Fibroblast of the aortic adventitia (primary cell): ENCODE results near the gene MIEF1. TPM values are rescaled to one million over a fixed set of nuclear protein-coding genes. Genes with fewer than 3 reads are reported as not detected.

Experiments used
- DNase-seq: peaks from one replicate; pipeline ENCODE4 v3.0.0-alpha.2; 2010; ENCODE audit warnings: low read depth
- H3K4me3 ChIP-seq: 2 replicates; pipeline ENCODE4 v1.5.1; 2011; ENCODE audit warnings: low read depth, mild to moderate bottlenecking, control low read depth, low read length, moderate library complexity
- CTCF ChIP-seq: IDR thresholded peaks from 2 replicates; pipeline ENCODE4 v1.5.1; 2011; ENCODE audit warnings: mild to moderate bottlenecking, low read length, control low read depth, inconsistent platforms; ENCODE audit not compliant: insufficient read depth
- total RNA-seq: library from RNA; depleted of rRNA; stranded (reverse); fragments of >200 nt; gene quantifications from 2 replicates; pipeline ENCODE4 v1.2.3, GENCODE V29; 2012; ENCODE audit warnings: low replicate concordance

MIEF1 gene
- total RNA-seq, 1 donor, result 27.7 TPM

GRCh38 chr22:39475337-39475736, 26.8 kb upstream of the MIEF1 start:
- no peak overlapping the region for H3K4me3 ChIP-seq
- DNase-seq, result no peak
- no peak for TF ChIP-seq CTCF

GRCh38 chr22:39475902-39476301, 26.2 kb upstream of the MIEF1 start:
- no peak for DNase-seq
- H3K4me3 ChIP-seq, result no peak overlapping the region
- no peak for TF ChIP-seq CTCF

GRCh38 chr22:39476664-39477063, 25.4 kb upstream of the MIEF1 start:
- H3K4me3 ChIP-seq, result no peak overlapping the region
- TF ChIP-seq CTCF, result no peak
- no peak for DNase-seq

- no peak for DNase-seq
- H3K4me3 ChIP-seq, result no peak overlapping the region
- TF ChIP-seq CTCF, result no peak
Observed at GRCh38 chr22:39477542-39477941, 24.5 kb upstream of the MIEF1 start.

- no peak for DNase-seq
- H3K4me3 ChIP-seq, result no peak overlapping the region
- no peak for TF ChIP-seq CTCF
Observed at GRCh38 chr22:39478441-39478850, 23.6 kb upstream of the MIEF1 start.

GRCh38 chr22:39479254-39479653, 22.8 kb upstream of the MIEF1 start:
- H3K4me3 ChIP-seq, result no peak overlapping the region
- no peak for DNase-seq
- TF ChIP-seq CTCF, result no peak

- DNase-seq, result no peak
- H3K4me3 ChIP-seq, result no peak overlapping the region
- TF ChIP-seq CTCF, result no peak
Observed at GRCh38 chr22:39480557-39480956, 21.5 kb upstream of the MIEF1 start.
